ENCODE data around the gene UQCC5.

Gene UQCC5

GRCh38 chr3:52534281-52535183 is 1.9 kb upstream of the UQCC5 start:
- Histone ChIP-seq H3K36me3 (replicated peaks) (peaks cover 2% of the 10 kb centered on the region), H3K27me3 (replicated peaks) (no peaks in the 10 kb centered on the region), H3K4me3 (ENCODE audit: low read depth, low read length) (peak overlapping the region; percentile 62), H3K27ac (peak overlapping the region; percentile 14)
- TF ChIP-seq, protein P1, sequence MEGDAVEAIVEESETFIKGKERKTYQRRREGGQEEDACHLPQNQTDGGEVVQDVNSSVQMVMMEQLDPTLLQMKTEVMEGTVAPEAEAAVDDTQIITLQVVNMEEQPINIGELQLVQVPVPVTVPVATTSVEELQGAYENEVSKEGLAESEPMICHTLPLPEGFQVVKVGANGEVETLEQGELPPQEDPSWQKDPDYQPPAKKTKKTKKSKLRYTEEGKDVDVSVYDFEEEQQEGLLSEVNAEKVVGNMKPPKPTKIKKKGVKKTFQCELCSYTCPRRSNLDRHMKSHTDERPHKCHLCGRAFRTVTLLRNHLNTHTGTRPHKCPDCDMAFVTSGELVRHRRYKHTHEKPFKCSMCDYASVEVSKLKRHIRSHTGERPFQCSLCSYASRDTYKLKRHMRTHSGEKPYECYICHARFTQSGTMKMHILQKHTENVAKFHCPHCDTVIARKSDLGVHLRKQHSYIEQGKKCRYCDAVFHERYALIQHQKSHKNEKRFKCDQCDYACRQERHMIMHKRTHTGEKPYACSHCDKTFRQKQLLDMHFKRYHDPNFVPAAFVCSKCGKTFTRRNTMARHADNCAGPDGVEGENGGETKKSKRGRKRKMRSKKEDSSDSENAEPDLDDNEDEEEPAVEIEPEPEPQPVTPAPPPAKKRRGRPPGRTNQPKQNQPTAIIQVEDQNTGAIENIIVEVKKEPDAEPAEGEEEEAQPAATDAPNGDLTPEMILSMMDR (IDR thresholded peaks at IDR 0.05; ENCODE audit: low read depth, low read length, missing control alignments): no peak
- DNase-seq: no peak
- in situ Hi-C loops (cut with HindIII; ENCODE audit: low pct_ligation_motif_present, low sequenced_read_pairs): no loop called here

GRCh38 chr3:52535411-52536111 is 844 bp upstream of the UQCC5 start:
- in situ Hi-C loops (cut with HindIII; ENCODE audit: low pct_ligation_motif_present, low sequenced_read_pairs): no loop called here
- peaks cover 2% of the 10 kb centered on the region for H3K36me3 ChIP-seq (replicated peaks)
- no peak for DNase-seq
- TF ChIP-seq, protein P1 (IDR thresholded peaks at IDR 0.05; ENCODE audit: low read depth, low read length, missing control alignments): no peak
- no peaks in the 10 kb centered on the region for H3K27me3 ChIP-seq (replicated peaks)
- H3K27ac ChIP-seq: no peak overlapping the region
- no peak overlapping the region for H3K4me3 ChIP-seq (ENCODE audit: low read depth, low read length)

DNA sequence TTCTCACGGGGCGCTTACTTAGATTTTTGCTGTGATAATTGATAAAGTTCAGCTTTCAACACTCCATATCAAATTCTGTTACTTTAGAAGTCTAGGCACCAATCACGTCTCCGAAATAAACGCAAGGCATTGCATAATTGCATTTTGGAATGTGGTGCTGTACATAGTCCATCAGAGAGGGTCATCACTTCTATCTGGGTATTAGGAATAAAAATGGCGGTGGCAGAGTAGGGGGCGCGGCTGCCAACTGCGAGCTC is 365 bp upstream of the UQCC5 start:
- no peak overlapping the region for H3K27ac ChIP-seq
- H3K27me3 ChIP-seq (replicated peaks): no peaks in the 10 kb centered on the region
- in situ Hi-C loops (cut with HindIII; ENCODE audit: low pct_ligation_motif_present, low sequenced_read_pairs): no loop called here
- peaks cover 5% of the 10 kb centered on the region for H3K36me3 ChIP-seq (replicated peaks)
- no peak overlapping the region for H3K4me3 ChIP-seq (ENCODE audit: low read depth, low read length)
- no peak for DNase-seq
- TF ChIP-seq, protein P1 (IDR thresholded peaks at IDR 0.05; ENCODE audit: low read depth, low read length, missing control alignments): no peak

- TF ChIP-seq, protein P1 (IDR thresholded peaks at IDR 0.05; ENCODE audit: low read depth, low read length, missing control alignments): peak; percentile 7
- Histone ChIP-seq H3K4me3 (ENCODE audit: low read depth, low read length) (peak overlapping the region; percentile 94), H3K36me3 (replicated peaks) (peaks cover 6% of the 10 kb centered on the region), H3K27ac (peak overlapping the region; percentile 68), H3K27me3 (replicated peaks) (no peaks in the 10 kb centered on the region)
- no peak for DNase-seq
- in situ Hi-C loops (cut with HindIII; ENCODE audit: low pct_ligation_motif_present, low sequenced_read_pairs): no loop called here
Measured at GRCh38 chr3:52537165-52537620, 788 bp downstream of the UQCC5 start.

- no peaks in the 10 kb centered on the region for H3K27me3 ChIP-seq (replicated peaks)
- in situ Hi-C loops (cut with HindIII; ENCODE audit: low pct_ligation_motif_present, low sequenced_read_pairs): no loop called here
- peak overlapping the region; percentile 94 for H3K4me3 ChIP-seq (ENCODE audit: low read depth, low read length)
- DNase-seq: no peak
- H3K36me3 ChIP-seq (replicated peaks): peaks cover 6% of the 10 kb centered on the region
- TF ChIP-seq, protein P1 (IDR thresholded peaks at IDR 0.05; ENCODE audit: low read depth, low read length, missing control alignments): no peak
- H3K27ac ChIP-seq: no peak overlapping the region
Measured at GRCh38 chr3:52537726-52538421, 1.5 kb downstream of the UQCC5 start.
